Smooth muscle cell (in vitro differentiated cells): ENCODE results near the gene SCGB1C2. TPM values are rescaled to one million over a fixed set of nuclear protein-coding genes. Genes with fewer than 3 reads are reported as not detected.

Experiments
- DNase-seq: peaks from one replicate; lab custom pipeline; 2025; ENCODE audit not compliant: unreplicated experiment; lab: John Stamatoyannopoulos, UW
- H2AFZ ChIP-seq: fragments of 200-600 bp; sonication (generic); 2 replicates; pipeline ENCODE4 v1.6.0; 2016; ENCODE audit warnings: antibody characterized with exemption, low read depth, mild to moderate bottlenecking
- H3F3A ChIP-seq: fragments of 200-600 bp; sonication (generic); 2 replicates; pipeline ENCODE4 v1.6.0; 2017; ENCODE audit warnings: antibody characterized with exemption, low read depth
- H3K27ac ChIP-seq: fragments of 200-600 bp; sonication (generic); 2 replicates; pipeline ENCODE4 v1.5.1; 2016; ENCODE audit warnings: low read depth, mild to moderate bottlenecking
- H3K27me3 ChIP-seq: fragments of 200-600 bp; sonication (generic); 2 replicates; pipeline ENCODE4 v1.6.1; 2016; ENCODE audit warnings: low read depth, mild to moderate bottlenecking
- H3K36me3 ChIP-seq: fragments of 200-600 bp; sonication (generic); 2 replicates; pipeline ENCODE4 v1.5.1; 2016; ENCODE audit warnings: low read depth
- H3K4me1 ChIP-seq: fragments of 200-600 bp; sonication (generic); 2 replicates; pipeline ENCODE4 v1.5.1; 2016; ENCODE audit warnings: low read depth
- H3K4me2 ChIP-seq: fragments of 200-600 bp; sonication (generic); 2 replicates; pipeline ENCODE4 v1.6.0; 2016; ENCODE audit warnings: mild to moderate bottlenecking
- H3K4me3 ChIP-seq: fragments of 200-600 bp; sonication (generic); 2 replicates; pipeline ENCODE4 v1.5.1; 2016; ENCODE audit warnings: mild to moderate bottlenecking
- H3K79me2 ChIP-seq: fragments of 200-600 bp; sonication (generic); 2 replicates; pipeline ENCODE4 v1.6.0; 2016; ENCODE audit warnings: low read depth, mild to moderate bottlenecking
- H3K9ac ChIP-seq: fragments of 200-600 bp; sonication (generic); 2 replicates; pipeline ENCODE4 v1.6.0; 2016; ENCODE audit warnings: low read depth
- H3K9me3 ChIP-seq: fragments of 200-600 bp; sonication (generic); replicated peaks from 2 replicates; pipeline ENCODE4 v1.5.1; 2016; ENCODE audit warnings: low read depth
- H4K20me1 ChIP-seq: fragments of 200-600 bp; sonication (generic); 2 replicates; pipeline ENCODE4 v1.6.0; 2016; ENCODE audit warnings: low read depth
- CTCF ChIP-seq: fragments of 200-600 bp; sonication (generic); IDR thresholded peaks from 2 replicates; pipeline ENCODE4 v1.5.1; 2017; ENCODE audit warnings: borderline replicate concordance, mild to moderate bottlenecking, antibody characterized with exemption; ENCODE audit not compliant: insufficient read depth, poor library complexity, severe bottlenecking
- WGBS: methylation state at CpG from one replicate; pipeline ENCODE4 v1.1.7; 2016; ENCODE audit warnings: low lambda C conversion rate; 5-methylcytosine and 5-hydroxymethylcytosine counted together
- polyA plus RNA-seq: library from polyadenylated mRNA; unstranded; fragments of >200 nt; fragmentation: Nextera tagmentation; extraction: Ambion mirVana; gene quantifications from 2 replicates; pipeline ENCODE4 v1.2.1, GENCODE V29; 2016
- total RNA-seq: library from RNA; depleted of rRNA; stranded (reverse); fragments of >200 nt; gene quantifications from 2 replicates; pipeline ENCODE4 v1.2.3, GENCODE V29; 2014

The SCGB1C2 gene
- total and polyA plus RNA-seq, 2 experiments from 2014 or later = not detected

DNA sequence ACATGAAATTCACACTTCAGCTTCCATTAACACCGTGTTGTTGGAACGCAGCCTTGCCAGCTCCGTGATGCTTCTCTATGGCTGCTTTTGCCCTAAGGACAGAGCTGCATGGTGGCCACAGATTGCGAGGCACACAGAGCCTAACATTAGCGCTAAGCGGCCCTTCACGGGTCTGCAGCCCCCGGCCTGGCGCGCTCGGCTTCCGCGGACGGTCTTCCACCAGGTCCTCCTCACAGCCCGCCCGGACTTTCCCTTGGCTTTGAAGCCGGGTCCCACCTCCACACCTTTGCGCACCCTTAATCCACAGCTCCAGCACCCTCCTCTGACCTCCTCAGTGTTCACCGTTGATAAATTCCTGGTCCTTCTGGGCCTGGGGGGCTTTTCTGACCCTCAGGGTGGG lies 19.6 kb downstream of the SCGB1C2 start:
- Histone ChIP-seq H3K9ac (no peak overlapping the region), H3K4me3 (no peak overlapping the region), H3K9me3 (no peaks in the 10 kb centered on the region), H2AFZ (no peak overlapping the region), H4K20me1 (no peaks in the 10 kb centered on the region), H3F3A (no peaks in the 10 kb centered on the region), H3K79me2 (no peaks in the 10 kb centered on the region), H3K27me3 (no peaks in the 10 kb centered on the region), H3K4me2 (no peak overlapping the region), H3K36me3 (no peaks in the 10 kb centered on the region), H3K27ac (no peak overlapping the region), H3K4me1 (no peaks in the 10 kb centered on the region)
- DNase-seq = no peak
- WGBS = 94% methylated on average over 19 of the region's 19 CpGs
- no peak for TF ChIP-seq CTCF

GRCh38 chr17:157901-158300 lies 20.5 kb downstream of the SCGB1C2 start:
- no peaks in the 10 kb centered on the region for H3K9me3 ChIP-seq
- H3K79me2 ChIP-seq = no peaks in the 10 kb centered on the region
- no peaks in the 10 kb centered on the region for H3K27me3 ChIP-seq
- H3F3A ChIP-seq = no peaks in the 10 kb centered on the region
- no peak overlapping the region for H3K4me3 ChIP-seq
- WGBS = 92% methylated on average over 4 of the region's 4 CpGs
- H3K36me3 ChIP-seq = no peaks in the 10 kb centered on the region
- no peak overlapping the region for H3K27ac ChIP-seq
- no peaks in the 10 kb centered on the region for H3K4me1 ChIP-seq
- H3K4me2 ChIP-seq = no peak overlapping the region
- no peak for TF ChIP-seq CTCF
- no peak overlapping the region for H2AFZ ChIP-seq
- no peaks in the 10 kb centered on the region for H4K20me1 ChIP-seq
- H3K9ac ChIP-seq = no peak overlapping the region
- DNase-seq = no peak

DNA sequence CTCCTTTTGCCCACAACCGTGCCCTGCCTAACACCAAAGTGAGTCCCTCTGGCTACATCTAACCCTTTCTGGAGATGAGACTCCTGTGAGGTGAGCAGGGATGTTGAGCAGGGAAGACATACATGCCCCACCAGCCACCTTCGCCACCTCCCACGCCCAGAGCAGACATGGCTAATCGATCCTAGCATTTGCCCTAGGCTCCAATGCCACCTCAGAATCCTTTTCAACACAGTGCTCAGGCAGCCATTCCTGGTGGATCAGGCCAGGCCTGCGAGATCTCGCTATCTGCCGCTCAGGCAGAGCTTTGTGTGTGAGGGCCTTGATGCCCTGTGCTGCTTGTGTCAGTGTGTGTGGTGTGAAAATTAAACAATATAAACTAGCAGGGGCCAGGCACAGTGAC lies 21.0 kb downstream of the SCGB1C2 start:
- 93% methylated on average over 7 of the region's 7 CpGs for WGBS

More for the DNA sequence above, 21.0 kb downstream of the SCGB1C2 start:
- Histone ChIP-seq H3K4me3 (no peak overlapping the region), H2AFZ (no peak overlapping the region), H3F3A (no peaks in the 10 kb centered on the region), H3K27me3 (no peaks in the 10 kb centered on the region), H3K79me2 (no peaks in the 10 kb centered on the region), H3K36me3 (no peaks in the 10 kb centered on the region), H3K9ac (no peak overlapping the region), H3K9me3 (no peaks in the 10 kb centered on the region), H3K4me2 (no peak overlapping the region), H4K20me1 (no peaks in the 10 kb centered on the region), H3K27ac (no peak overlapping the region), H3K4me1 (no peaks in the 10 kb centered on the region)
- no peak for DNase-seq
- no peak for TF ChIP-seq CTCF
